ENCODE results near the gene LRRK1.

DNA sequence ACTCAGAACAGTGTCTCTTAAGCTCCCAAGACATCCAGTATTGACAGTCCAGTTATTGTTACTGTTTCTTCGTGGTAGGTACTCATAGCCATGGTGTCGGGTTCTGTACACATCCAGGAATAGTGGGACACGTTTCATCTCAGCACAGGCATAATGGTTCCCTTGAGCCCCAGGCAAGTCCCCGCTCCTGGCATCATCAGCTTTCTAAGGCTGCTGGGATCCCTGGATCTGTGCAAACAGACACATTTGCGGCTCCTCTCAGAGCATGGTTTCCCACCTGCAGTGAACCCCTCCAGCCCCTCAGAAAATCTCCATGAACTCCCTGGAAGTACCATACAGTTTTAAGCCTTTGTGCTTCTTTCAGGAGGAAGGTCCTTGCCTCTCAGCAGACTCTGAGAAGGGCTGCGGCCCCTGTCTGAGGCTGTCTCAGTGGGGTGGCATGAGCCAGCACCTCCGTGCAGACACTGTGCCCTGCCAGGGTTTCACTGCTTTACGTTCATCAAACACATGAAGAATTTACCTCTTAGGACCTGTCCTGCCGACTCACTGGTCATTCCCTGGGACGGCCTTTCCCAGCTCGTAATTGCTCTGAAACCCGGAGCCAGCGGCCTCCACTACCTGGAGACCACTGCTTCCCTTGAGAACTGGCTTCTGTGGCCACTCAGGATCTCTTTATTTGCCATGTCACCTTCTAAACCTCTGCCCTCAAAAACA, 124.9 kb downstream of the LRRK1 start:
- no peak for TF ChIP-seq CTCF (conservative IDR thresholded peaks at IDR 0.05; ENCODE audit: low read depth in 2 of 2)
- no peak for TF ChIP-seq REST (IDR thresholded peaks at IDR 0.05; ENCODE audit: unreplicated experiment)
- TF ChIP-seq STAT1 (IDR thresholded peaks at IDR 0.05; ENCODE audit: unreplicated experiment): no peak
- TF ChIP-seq EZH2 (IDR thresholded peaks at IDR 0.05; ENCODE audit: low read depth, unreplicated experiment): no peak
- no peak for TF ChIP-seq POLR2AphosphoS5 (IDR thresholded peaks at IDR 0.05; ENCODE audit: low read depth)
- TF ChIP-seq EZH2phosphoT487 (IDR thresholded peaks at IDR 0.05; ENCODE audit: unreplicated experiment): no peak
- no peak for TF ChIP-seq JUNB (IDR thresholded peaks at IDR 0.05; ENCODE audit: unreplicated experiment)
- no peak for TF ChIP-seq ETS1 (IDR thresholded peaks at IDR 0.05)
- TF ChIP-seq CREB1 (CRISPR knock-in tag; IDR thresholded peaks at IDR 0.05; ENCODE audit: low read depth): no peak
- TF ChIP-seq, protein P1, sequence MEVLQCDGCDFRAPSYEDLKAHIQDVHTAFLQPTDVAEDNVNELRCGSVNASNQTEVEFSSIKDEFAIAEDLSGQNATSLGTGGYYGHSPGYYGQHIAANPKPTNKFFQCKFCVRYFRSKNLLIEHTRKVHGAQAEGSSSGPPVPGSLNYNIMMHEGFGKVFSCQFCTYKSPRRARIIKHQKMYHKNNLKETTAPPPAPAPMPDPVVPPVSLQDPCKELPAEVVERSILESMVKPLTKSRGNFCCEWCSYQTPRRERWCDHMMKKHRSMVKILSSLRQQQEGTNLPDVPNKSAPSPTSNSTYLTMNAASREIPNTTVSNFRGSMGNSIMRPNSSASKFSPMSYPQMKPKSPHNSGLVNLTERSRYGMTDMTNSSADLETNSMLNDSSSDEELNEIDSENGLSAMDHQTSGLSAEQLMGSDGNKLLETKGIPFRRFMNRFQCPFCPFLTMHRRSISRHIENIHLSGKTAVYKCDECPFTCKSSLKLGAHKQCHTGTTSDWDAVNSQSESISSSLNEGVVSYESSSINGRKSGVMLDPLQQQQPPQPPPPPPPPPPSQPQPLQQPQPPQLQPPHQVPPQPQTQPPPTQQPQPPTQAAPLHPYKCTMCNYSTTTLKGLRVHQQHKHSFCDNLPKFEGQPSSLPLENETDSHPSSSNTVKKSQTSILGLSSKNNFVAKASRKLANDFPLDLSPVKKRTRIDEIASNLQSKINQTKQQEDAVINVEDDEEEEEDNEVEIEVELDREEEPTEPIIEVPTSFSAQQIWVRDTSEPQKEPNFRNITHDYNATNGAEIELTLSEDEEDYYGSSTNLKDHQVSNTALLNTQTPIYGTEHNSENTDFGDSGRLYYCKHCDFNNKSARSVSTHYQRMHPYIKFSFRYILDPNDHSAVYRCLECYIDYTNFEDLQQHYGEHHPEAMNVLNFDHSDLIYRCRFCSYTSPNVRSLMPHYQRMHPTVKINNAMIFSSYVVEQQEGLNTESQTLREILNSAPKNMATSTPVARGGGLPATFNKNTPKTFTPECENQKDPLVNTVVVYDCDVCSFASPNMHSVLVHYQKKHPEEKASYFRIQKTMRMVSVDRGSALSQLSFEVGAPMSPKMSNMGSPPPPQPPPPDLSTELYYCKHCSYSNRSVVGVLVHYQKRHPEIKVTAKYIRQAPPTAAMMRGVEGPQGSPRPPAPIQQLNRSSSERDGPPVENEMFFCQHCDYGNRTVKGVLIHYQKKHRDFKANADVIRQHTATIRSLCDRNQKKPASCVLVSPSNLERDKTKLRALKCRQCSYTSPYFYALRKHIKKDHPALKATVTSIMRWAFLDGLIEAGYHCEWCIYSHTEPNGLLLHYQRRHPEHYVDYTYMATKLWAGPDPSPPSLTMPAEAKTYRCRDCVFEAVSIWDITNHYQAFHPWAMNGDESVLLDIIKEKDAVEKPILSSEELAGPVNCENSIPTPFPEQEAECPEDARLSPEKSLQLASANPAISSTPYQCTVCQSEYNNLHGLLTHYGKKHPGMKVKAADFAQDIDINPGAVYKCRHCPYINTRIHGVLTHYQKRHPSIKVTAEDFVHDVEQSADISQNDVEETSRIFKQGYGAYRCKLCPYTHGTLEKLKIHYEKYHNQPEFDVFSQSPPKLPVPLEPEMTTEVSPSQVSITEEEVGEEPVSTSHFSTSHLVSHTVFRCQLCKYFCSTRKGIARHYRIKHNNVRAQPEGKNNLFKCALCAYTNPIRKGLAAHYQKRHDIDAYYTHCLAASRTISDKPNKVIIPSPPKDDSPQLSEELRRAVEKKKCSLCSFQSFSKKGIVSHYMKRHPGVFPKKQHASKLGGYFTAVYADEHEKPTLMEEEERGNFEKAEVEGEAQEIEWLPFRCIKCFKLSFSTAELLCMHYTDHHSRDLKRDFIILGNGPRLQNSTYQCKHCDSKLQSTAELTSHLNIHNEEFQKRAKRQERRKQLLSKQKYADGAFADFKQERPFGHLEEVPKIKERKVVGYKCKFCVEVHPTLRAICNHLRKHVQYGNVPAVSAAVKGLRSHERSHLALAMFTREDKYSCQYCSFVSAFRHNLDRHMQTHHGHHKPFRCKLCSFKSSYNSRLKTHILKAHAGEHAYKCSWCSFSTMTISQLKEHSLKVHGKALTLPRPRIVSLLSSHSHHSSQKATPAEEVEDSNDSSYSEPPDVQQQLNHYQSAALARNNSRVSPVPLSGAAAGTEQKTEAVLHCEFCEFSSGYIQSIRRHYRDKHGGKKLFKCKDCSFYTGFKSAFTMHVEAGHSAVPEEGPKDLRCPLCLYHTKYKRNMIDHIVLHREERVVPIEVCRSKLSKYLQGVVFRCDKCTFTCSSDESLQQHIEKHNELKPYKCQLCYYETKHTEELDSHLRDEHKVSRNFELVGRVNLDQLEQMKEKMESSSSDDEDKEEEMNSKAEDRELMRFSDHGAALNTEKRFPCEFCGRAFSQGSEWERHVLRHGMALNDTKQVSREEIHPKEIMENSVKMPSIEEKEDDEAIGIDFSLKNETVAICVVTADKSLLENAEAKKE (CRISPR knock-in tag; IDR thresholded peaks at IDR 0.05): no peak
- no peak for TF ChIP-seq NANOG (IDR thresholded peaks at IDR 0.05; ENCODE audit: borderline replicate concordance)
- TF ChIP-seq ZNF114 (CRISPR knock-in tag; IDR thresholded peaks at IDR 0.05): no peak
- TF ChIP-seq ZNF331 (CRISPR knock-in tag; IDR thresholded peaks at IDR 0.05; ENCODE audit: low read depth): no peak

Data from GM23338 (cell line).